ENCODE results near the gene CAST.

The CAST gene

GRCh38 chr5:96702503-96703383 is 40.6 kb downstream of the CAST start:
- TF ChIP-seq CTCF (IDR thresholded peaks at IDR 0.05; ENCODE audit: low read depth, low read length, poor library complexity, severe bottlenecking) (no peak), EZH2phosphoT487 (IDR thresholded peaks at IDR 0.05; ENCODE audit: borderline replicate concordance, low read length) (no peak; the same call in 1 of the 2 replicates)
- Histone ChIP-seq H3K9me3 (ENCODE audit: control insufficient read depth, insufficient read depth, low read length) (no peaks in the 10 kb centered on the region), H4K20me1 (ENCODE audit: control insufficient read depth, insufficient read depth, low read depth, low read length) (no peaks in the 10 kb centered on the region), H3K36me3 (ENCODE audit: control insufficient read depth, low read length) (no peaks in the 10 kb centered on the region), H3F3A (ENCODE audit: control insufficient read depth, insufficient read depth) (no peaks in the 10 kb centered on the region; the same call in 1 of the 2 replicates), H3K9me2 (replicated peaks; ENCODE audit: control insufficient read depth, low read length) (no peaks in the 10 kb centered on the region), H3K4me1 (ENCODE audit: control insufficient read depth, low read length) (peaks cover 17% of the 10 kb centered on the region), H3K4me2 (ENCODE audit: low read length) (peak overlapping the region; percentile 79), H3K79me2 (ENCODE audit: control insufficient read depth, low read length) (no peaks in the 10 kb centered on the region), H3K27me3 (ENCODE audit: control insufficient read depth, low read length) (peaks cover 5% of the 10 kb centered on the region; the same call in 1 of the 2 replicates), H3K27ac (ENCODE audit: low read depth, low read length) (no peak overlapping the region), H3K4me3 (ENCODE audit: low read length) (peak overlapping the region; percentile 69)

GRCh38 chr5:96703384-96703920 is 41.3 kb downstream of the CAST start:
- H4K20me1 ChIP-seq (ENCODE audit: control insufficient read depth, insufficient read depth, low read depth, low read length), result no peaks in the 10 kb centered on the region
- no peaks in the 10 kb centered on the region for H3K9me2 ChIP-seq (replicated peaks; ENCODE audit: control insufficient read depth, low read length)
- TF ChIP-seq CTCF (IDR thresholded peaks at IDR 0.05; ENCODE audit: low read depth, low read length, poor library complexity, severe bottlenecking) (no peak), EZH2phosphoT487 (IDR thresholded peaks at IDR 0.05; ENCODE audit: borderline replicate concordance, low read length) (peak; percentile 13; the same call in 1 of the 2 replicates)
- H3K27ac ChIP-seq (ENCODE audit: low read depth, low read length), result no peak overlapping the region
- H3F3A ChIP-seq (ENCODE audit: control insufficient read depth, insufficient read depth), result no peaks in the 10 kb centered on the region; the same call in 1 of the 2 replicates
- peak overlapping the region; percentile 79 for H3K4me2 ChIP-seq (ENCODE audit: low read length)
- H3K36me3 ChIP-seq (ENCODE audit: control insufficient read depth, low read length), result no peaks in the 10 kb centered on the region
- no peaks in the 10 kb centered on the region for H3K9me3 ChIP-seq (ENCODE audit: control insufficient read depth, insufficient read depth, low read length)
- no peaks in the 10 kb centered on the region for H3K79me2 ChIP-seq (ENCODE audit: control insufficient read depth, low read length)
- peaks cover 17% of the 10 kb centered on the region for H3K4me1 ChIP-seq (ENCODE audit: control insufficient read depth, low read length)
- H3K27me3 ChIP-seq (ENCODE audit: control insufficient read depth, low read length), result peaks cover 5% of the 10 kb centered on the region; the same call in 1 of the 2 replicates
- peak overlapping the region; percentile 69 for H3K4me3 ChIP-seq (ENCODE audit: low read length)

GRCh38 chr5:96703995-96704394 is 41.8 kb downstream of the CAST start:
- no peak overlapping the region for H3K27ac ChIP-seq (ENCODE audit: low read depth, low read length)
- H3K9me2 ChIP-seq (replicated peaks; ENCODE audit: control insufficient read depth, low read length), result no peaks in the 10 kb centered on the region
- H3K4me1 ChIP-seq (ENCODE audit: control insufficient read depth, low read length), result peaks cover 17% of the 10 kb centered on the region
- no peaks in the 10 kb centered on the region for H3K36me3 ChIP-seq (ENCODE audit: control insufficient read depth, low read length)
- H3K27me3 ChIP-seq (ENCODE audit: control insufficient read depth, low read length), result peaks cover 5% of the 10 kb centered on the region; the same call in 1 of the 2 replicates
- H3F3A ChIP-seq (ENCODE audit: control insufficient read depth, insufficient read depth), result no peaks in the 10 kb centered on the region; the same call in 1 of the 2 replicates
- no peaks in the 10 kb centered on the region for H3K79me2 ChIP-seq (ENCODE audit: control insufficient read depth, low read length)
- no peak overlapping the region for H3K4me3 ChIP-seq (ENCODE audit: low read length)
- H3K4me2 ChIP-seq (ENCODE audit: low read length), result no peak overlapping the region
- TF ChIP-seq EZH2phosphoT487 (IDR thresholded peaks at IDR 0.05; ENCODE audit: borderline replicate concordance, low read length) (no peak), CTCF (IDR thresholded peaks at IDR 0.05; ENCODE audit: low read depth, low read length, poor library complexity, severe bottlenecking) (no peak)
- no peaks in the 10 kb centered on the region for H4K20me1 ChIP-seq (ENCODE audit: control insufficient read depth, insufficient read depth, low read depth, low read length)
- H3K9me3 ChIP-seq (ENCODE audit: control insufficient read depth, insufficient read depth, low read length), result no peaks in the 10 kb centered on the region
